ENCODE results near the gene BCL2.

The BCL2 gene

DNA sequence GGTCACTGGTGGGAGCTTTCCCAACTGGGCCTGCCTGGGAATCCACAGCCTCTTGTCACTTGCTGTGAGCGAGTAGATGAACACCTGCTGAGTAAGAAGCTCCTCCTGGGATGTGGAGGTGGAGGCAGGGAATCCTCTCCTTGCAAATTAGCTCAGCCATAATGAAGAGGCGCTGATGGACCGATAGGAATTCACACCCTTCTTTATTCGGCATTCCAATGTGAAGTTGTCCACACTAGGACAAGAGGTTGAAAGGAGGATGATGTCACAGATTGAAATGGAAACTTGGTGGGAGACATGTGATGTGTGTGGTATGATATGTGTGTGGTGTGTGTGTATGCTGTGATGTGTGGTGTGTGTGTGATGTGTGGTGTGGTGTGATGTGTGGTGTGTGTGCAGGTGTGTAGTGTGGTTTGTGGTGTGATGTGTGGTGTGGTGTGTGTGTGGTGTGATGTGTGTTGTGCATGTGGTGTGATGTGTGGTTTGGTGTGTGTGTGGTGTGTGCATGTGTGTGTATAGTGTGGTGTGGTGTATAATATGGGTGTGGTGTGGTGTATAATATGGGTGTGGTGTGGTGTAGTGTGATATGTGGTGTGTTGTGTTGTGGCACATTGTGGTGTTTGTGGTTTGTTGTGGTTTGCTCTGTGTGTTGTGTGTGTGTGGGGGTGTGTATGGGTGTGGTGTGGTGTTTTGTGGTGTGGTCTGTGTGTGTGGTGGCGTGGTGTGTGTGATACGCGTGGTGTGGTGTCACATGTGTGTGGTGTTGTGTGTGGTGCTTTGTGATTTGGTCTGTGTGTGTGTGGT lies 216.4 kb downstream of the BCL2 start:
- no peak for DNase-seq

GRCh38 chr18:63100630-63101055 lies 218.9 kb downstream of the BCL2 start:
- DNase-seq = no peak

GRCh38 chr18:63099848-63100629 lies 219.5 kb downstream of the BCL2 start:
- no peak for DNase-seq

DNA sequence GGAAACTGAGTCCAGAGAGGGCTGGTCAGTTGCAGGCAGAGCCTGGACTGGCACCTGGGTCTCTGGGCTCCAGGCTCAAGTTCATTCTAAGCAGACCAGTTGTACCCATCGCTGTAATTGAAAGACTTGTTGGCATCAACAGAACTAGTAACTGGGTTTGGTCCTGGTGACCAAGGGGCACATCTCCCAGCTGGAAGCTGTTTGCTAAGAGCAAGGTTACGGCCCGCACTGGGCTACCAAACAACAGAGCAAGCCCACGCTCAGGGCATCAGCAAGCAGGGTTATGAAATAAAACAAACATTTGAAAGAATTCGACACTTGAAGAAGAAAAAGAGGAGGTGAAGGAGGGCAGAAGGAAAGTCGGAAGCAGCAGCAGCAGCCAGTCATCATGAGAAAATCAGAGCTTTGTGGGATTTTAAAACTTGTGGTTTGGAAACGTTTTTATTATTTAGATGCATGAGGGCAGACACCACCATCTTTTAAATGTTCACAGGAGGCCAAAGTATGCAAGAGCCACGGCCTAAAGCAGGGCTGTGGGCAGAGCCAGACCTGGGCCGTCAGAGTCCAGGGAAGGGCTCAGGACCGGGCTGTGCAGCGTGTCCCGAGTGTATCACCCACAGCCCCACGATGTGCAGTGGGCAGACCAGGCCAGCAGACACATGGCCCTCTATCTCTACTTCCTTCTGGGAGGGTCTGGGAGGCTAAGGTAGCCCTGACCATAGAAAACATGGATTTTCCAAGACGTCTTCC lies 220.3 kb downstream of the BCL2 start:
- DNase-seq = no peak

GRCh38 chr18:63098018-63098981 lies 221.3 kb downstream of the BCL2 start:
- DNase-seq = peak; percentile 46

GRCh38 chr18:63097178-63097577 lies 222.4 kb downstream of the BCL2 start:
- no peak for DNase-seq

DNA sequence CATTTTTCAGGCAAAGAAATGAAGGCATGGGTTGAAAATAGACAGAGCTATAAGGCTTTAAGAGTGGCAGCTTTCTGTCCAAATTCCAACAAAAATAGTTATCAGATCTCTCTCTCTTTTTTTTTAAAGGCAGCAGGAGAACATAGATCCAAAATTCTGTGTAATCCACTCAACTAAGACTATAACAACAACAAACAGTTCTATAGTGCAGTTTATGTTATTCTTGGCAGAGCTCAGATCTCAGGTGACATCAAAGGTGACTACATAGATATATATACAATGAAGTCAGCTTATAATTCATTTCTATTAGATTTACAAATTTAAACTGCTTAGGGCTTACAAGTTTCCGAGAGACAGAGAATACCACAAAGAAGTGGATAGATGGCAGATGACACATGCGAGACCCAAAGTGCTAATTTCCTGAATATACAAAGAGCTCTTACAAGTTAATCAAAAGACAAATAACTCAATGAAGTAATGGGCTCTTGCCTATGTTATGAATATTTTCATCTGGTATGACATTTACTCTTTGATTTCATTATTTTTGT lies 223.2 kb downstream of the BCL2 start:
- DNase-seq = no peak

DNA sequence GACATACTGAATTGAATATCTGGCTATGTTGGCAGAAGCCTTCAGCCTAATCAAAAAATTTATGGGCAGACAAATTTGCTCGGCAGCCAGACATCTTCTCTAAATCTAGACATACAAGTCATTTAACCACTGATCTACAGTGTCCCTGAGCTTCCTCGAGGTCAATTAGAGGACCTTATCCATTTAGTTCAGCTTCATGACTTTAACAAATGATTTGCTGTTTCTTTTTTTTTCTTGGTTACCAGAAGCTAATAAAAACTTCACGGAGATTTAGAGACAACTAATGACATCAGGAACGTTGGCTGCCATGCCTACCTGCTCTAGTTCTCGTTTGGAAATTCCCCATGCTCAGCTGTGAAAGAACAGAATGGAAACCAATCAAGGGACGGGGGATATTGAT lies 223.8 kb downstream of the BCL2 start:
- DNase-seq = no peak

GRCh38 chr18:63091671-63092364 lies 227.8 kb downstream of the BCL2 start:
- DNase-seq = no peak

DNA sequence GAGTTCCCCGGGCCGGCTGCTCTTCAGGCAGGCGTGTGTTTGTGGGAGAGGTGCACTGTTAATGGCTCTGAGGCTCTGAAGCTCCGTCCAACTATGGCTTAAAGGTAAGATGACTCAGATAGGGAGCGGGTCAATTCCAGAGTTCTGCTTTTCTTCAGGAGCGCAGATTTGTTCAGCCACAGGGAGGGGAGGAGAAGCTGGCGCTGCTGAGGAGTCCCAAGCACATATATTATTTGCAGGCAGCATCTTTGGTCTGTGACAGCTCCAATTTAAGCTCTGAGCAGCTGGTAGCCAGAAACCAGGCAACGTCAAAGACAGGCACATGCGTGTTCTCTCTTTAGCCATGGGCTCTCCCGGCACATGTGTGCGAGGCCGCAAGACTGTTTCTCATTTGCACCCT lies 229.2 kb downstream of the BCL2 start:
- DNase-seq = no peak

DNA sequence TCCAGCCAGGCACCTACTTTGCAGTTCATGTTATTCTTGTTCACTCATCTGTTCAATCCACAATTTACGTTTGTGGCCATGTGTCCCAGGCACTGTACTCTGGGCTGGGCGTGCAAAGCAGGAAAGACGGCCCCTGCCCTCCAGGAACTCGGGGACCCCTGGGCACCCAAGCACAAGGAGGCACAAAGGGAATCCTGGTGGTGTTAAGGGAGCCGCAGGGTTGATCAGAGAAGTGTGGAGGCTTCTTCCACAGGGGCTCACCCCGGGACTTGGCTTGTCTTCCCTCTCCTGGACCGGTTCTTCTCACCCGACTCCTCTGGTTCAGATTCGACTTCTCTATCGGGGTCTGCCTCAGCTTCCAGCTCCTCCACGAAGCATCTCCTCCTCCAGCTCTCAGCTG lies 230.5 kb downstream of the BCL2 start:
- DNase-seq = no peak

- DNase-seq = no peak
Measured at GRCh38 chr18:63088262-63088661, 231.3 kb downstream of the BCL2 start.

- DNase-seq = no peak
Measured at GRCh38 chr18:63087421-63088230, 231.9 kb downstream of the BCL2 start.

DNA sequence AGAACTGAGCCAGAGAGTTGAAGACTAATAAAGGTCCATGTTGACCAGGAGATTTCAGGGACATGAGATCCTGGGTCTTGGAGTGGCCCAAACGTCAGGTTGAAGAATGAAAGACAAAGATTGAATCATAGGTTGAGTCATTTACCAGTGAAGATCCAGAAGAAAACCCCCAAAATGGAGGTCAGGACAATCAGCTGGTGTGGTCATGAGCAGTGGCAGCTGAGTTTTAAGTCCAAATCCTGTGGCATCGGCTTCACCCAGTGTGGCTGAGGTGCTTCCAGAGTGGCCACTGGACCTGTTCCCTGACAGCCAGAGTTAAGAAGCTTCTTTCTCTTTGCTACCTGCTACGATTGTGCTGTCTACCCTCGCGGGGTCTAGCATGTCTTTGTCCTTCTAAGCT lies 234.0 kb downstream of the BCL2 start:
- DNase-seq = no peak

DNA sequence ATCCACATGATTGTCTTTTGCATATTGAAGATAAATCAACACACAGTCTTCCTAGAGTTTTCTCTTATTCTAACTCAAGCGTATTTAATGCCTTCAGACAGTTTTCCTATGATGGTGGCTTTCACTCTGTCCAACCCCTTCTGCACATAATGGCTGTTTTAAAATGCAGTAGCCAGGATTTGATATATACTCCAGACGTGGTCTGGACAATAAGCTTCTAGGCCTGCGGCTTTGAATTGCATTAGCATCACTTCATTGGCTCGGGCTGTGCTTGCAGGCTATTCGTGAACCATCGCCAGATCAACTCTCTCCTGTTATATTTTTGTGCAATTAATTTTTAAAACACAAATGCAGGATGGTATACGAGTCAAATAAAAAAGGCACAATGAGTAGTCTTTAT lies 235.3 kb downstream of the BCL2 start:
- no peak for DNase-seq

GRCh38 chr18:63083555-63083954 lies 236.0 kb downstream of the BCL2 start:
- DNase-seq = no peak

GRCh38 chr18:63083020-63083531 lies 236.5 kb downstream of the BCL2 start:
- DNase-seq = no peak

DNA sequence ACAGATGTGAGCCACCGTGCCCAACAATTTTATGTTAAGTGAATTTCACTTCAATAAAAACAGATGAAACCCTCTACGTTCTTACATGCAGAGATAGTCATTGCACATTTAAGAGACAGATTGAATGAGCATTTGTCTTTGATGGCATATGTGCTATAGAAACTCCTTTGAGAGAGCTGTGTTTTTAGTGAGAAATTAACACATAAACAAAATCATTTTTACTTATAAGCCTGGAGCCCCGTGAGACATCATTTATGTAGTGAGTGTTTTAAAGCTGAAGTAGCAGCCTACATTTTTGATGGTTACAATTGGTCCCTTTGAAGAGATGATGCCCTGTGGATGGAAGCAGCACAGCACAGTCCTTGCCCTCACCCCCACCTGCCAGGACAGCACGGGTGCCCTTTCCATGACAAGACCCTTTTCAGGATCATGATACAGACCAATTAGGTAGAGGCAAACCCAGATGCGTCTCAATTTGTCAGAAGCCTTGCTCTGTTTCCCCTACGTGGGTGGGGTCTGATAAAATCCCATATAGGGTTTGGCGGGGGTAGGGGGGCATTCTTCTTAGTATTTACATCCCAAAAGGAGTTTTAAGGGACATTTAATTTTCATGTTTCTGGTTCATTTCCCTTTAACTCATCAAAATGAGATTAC lies 237.1 kb downstream of the BCL2 start:
- no peak for DNase-seq

GRCh38 chr18:63079114-63079513 lies 240.5 kb downstream of the BCL2 start:
- DNase-seq = no peak

GRCh38 chr18:63078471-63078870 lies 241.1 kb downstream of the BCL2 start:
- DNase-seq = no peak
